Activated CD4-positive, alpha-beta T cell treated with anti-CD3 and anti-CD28 coated beads, Interleukin-2, amount 50 U/mL, for 16 hours (primary cell): ENCODE measurements around the gene HSD17B10.
A peak's percentile ranks its signal among the peaks of the same experiment; 100 is the strongest.
"Not testable (repeated sequence)": the region's sequence is repeated elsewhere in the genome, so short reads cannot be mapped to it uniquely, and the experiment has no call there.

Experiments used
- DNase-seq: peaks from one replicate; pipeline ENCODE4 v3.0.0-alpha.2; 2020

Gene HSD17B10

DNA sequence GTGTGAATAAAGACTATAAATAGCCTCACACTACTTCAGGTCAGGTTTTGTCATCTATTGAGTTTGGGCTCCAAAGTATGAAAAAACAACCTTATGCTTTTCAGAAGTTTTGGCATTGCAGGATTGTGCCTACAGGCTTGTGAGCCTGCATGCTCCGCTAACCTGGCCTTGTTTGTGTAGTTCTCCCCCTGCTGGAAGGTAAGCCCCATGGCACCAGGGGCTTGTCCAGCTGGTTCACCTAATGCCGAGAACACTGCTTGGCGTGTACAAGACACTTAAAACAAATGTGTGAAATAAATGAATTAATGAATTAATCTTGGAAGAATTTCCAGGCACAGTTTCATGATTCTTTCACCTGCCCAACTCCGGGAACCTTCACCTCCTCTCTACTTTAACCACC is 1.8 kb upstream of the HSD17B10 start:
- peak; percentile 88 for DNase-seq

DNA sequence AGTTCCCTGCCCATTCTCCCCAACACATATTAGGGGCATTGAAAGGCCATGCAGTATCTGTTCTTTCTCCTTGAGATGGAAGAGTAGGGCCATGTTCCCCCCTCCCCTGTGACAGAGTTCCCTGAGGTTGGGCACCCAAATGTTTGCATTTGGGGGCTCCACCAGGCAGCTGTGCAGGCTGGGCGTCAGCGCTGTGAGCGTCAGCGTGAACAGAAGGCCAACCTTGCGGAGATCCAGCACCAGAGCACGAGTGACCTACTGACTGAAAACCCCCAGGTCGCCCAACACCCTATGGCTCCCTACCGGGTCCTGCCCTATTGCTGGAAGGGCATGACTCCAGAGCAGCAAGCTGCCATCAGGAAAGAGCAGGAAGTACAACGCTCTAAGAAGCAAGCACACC is 3.9 kb downstream of the HSD17B10 start:
- DNase-seq = no peak

DNA sequence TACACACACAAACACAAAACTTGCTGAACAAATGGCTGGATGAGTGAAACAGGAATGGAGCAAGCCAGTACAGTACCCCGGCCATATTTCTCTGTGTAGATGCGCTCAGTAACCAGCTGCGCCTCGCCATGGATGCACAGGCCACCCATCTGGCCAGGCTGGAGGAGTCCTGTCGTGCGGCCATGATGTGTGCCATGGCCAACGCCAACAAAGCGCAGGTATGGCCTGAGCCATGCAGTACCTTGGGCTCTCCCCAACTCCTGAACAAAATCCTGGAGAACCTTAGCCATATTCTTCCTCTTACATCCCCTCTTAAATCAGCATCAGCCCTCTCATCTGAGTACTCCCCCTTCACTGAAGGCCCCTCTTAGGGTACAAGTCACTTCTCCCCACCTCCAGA is 4.4 kb downstream of the HSD17B10 start:
- DNase-seq = no peak

DNA sequence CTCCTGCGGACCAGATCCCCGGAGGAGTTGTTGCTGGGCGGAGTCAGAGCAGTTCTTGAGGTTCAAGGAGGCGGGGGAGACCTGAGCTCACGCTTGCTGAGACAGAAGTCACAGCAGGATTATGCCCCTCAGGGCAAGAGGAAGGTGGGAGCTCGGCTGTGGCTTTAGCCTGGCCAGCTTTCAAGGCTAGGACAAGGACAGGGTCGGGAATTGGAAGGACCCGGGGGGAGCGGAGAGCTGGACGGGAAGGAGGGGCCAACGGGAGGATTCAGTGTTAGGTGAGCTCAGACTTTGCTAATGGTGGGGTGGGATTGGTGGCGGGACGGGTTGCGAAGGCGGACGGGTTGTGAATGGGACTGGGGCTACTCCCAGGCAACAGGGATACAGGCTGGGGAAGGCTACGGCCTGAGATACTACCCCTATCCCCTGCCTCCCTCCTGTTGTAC is 11.3 kb downstream of the HSD17B10 start, which contains the start of gene RIBC1:
Gene RIBC1, plus strand, starts transcription at position 13 of the 446 bp plus-strand sequence. CDS start 3,404 bp downstream, outside the sequence.
- no peak for DNase-seq

DNA sequence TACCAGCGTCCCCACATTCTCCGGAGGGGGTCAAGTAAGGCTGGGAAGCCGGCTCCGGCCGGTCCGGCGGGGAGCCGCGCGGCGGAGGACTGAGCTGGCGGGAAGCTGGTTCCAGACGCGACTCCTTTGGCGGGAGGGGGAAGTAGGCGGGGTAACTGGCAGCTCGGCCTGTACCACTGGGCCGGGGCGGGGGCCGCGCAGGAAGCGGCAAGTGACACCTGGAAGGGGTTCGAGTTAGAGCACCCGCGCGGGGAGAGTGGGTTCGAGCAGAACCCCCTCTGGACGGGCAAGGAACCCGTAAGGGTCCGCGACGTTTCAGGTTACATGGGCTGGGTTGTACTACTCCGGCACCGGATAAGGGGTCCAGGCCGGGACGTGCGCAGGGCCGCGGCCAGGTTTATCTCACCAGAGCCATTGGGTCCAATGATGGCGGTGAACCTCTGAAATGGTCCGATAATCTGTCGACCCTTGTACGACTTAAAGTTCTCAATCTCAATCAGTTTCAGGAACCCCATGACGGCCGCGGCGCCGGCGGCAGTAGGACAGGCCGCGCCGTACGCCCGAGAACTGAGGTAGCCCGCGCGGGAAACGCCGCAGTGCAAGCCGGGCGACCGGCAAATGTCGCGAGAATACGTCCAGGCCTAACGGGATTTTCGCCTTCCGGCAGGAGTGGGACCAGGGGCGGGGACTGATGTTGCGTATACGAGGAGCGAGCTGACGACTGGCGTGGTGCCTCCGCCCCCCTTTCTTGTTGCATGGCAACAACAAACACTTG is 11.9 kb downstream of the HSD17B10 start, which contains the start of gene SMC1A:
Gene SMC1A, minus strand, starts transcription at position 569 of the 775 bp plus-strand sequence. Its CDS starts 54 bp downstream, at position 515.
- DNase-seq = peak; percentile 99

DNA sequence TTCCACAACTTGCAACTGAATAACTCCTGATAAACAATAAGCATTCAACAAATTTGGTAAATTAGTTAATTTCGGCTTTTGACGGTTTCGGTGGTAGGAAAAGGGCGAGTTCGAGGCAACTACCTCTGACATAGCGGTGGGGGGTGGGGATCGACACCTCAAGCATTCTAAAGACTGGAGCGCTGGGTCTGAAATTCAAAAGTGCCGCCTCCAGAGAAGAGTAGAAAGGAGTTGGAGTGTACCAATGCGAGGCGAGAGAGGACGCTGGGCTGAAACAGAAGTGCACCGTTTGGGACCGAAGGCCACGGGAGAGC is 12.4 kb downstream of the HSD17B10 start:
- DNase-seq = no peak

DNA sequence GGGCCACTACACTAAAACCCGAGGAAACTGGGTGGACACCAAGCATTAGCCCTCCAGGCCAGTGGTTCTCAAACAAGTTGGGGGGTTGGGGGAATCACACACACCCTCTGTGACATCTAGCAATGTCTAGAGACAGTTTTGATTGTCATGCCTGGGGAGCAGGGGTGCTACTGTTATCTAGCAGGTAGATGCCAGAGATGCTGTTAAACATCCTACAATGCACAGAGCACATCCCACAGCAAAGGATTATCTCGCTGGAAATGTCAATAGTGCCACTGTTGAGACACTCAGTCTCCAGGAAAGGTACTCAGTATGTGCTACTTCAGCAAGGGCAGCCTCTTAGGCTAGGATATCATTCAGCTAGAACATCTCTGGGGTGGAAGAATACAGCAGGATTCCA is 13.0 kb downstream of the HSD17B10 start:
- no peak for DNase-seq

DNA sequence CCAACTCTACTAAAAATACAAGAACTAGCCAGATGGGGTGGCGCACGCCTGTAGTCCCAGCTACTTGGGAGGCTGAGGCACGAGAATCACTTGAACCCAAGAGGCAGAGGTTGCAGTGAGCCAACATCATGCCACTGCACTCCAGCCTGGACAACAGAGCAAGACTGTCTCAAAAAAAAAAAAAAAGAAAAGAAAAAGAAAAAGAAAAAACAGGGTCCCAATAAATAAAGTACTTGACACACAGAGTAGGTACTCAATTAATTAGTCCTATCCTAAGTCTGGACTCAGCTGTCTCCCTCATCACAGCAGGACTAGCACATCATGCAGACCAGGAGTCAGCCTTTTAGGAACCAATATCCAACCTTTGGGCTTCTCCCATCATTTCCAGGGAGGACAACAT is 13.8 kb downstream of the HSD17B10 start:
- DNase-seq = not testable (repeated sequence)

DNA sequence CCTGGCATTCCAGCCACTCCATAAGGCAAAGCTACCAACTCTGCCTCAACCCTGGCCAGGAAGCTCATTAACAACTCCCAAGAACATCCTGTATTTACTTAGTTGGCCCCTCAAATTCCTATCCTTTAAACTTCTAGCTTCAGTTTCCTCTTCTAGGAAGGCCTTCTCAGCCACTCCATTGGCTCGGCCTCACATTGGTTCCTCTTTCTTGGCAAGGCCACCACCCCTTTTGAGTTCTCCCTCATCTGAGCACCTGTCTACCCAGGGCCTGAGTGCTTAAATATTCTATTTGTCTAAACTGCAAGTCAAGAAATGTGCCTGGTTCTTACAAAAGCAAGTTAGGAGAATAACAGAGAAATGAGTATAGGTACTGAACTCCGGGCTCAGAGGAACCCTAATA is 21.7 kb downstream of the HSD17B10 start:
- no peak for DNase-seq

DNA sequence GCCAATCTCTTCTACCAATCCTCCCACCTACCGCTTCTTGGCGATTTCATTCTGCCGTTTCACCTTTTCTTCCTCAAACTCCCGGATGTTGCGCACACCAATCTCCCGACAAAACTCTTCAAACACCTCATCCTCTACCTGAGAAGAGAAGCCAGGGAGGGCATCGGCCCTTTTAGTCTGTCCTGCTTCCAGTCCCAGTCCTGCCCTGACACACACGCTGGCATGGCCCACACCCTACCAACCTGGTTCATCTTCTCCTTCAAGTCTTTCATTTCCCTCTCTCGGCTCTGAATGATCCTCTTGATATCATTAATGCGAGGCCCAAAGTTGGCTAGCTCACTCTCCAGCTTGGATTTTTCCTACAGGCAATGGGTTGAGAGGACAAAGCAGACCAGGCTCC is 30.6 kb downstream of the HSD17B10 start:
- no peak for DNase-seq

DNA sequence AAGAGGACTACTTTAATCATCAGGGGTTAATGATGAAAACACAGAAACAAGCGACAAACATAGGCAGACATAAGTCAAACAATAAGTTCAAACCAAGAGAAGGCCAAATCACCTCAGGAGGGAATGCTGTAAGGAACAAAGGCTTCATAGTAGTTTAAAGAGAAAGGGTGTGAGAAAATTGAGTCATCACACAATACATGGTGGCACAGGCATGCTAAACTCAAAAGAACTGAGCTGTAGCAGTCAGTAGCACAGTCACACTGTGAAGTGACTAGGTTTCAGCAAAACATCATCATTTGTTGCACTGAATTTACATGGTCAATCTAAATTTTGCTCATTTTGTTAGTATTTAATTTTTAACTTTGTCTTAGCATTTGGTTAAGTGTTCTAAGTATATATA is 36.0 kb downstream of the HSD17B10 start:
- DNase-seq = peak; percentile 28

DNA sequence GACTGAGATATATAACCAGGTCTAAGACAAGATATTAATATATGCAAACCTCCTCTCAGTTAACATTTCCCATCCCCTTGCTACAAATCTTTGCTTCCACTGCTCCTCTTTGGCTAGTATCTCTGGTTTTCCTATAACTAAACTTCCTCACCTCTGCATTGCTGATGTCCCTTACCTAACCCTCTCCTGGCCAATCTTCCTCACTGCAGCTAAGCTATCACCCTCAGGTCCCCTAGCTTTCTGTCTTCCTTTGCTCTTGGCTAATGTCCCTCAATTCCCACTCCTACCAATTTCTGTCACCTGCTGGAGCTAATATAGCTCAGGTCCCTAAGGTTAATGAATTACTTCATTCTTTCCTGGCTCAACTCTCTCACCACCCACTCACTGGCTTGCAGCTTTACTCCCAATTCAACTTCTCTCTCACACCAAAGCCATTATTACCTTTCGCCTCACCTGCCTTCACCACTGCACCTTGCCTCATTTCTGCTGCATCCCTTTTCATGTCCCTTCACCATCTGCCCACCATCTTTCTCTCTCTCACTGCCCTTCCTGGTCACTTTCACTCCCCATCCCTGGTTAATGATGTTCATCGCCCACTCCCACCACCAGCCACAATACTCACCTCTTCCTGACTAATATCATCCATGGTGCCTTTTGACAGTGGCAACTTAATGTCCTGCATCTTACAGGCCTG is 38.4 kb downstream of the HSD17B10 start:
- DNase-seq = no peak

DNA sequence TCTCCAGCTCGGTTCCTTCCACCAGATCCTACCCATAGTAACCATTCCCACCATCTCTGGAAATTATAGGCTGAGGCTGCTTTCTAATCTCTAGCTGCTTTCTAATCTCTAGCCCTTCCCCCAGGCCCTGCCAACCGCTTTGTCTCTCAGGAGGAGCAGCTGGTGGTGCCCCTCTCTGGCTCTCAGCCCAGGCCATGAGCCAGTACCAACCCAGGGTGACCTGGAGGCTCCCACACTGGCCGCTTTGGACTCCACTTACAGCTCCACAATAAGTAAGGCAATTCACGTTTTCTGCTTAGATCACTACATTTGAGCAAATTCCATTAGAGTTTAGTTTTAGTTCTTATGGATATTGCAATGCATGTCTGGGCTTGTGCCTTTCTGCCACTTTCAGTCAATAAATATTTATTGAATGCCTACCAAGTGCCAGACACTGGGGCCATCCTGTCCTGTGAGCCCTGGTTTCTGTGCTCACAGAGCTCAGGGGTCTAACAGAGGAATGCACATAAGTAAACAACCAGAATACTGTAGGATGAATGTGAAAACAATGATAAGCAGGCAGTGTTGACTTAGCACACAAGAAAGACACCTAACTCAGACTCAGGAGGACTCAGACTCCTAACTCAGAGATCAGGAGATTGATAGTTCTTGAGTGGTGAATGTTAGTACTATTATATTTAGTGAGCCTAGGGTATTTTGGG is 50.6 kb downstream of the HSD17B10 start:
- no peak for DNase-seq
